Panc1 (cell line): ENCODE data around the gene FAM117B. TPM values are rescaled to one million over a fixed set of nuclear protein-coding genes. Genes with fewer than 3 reads are reported as not detected.

Experiments used
- ATAC-seq: fragments of 200-7000 bp; cut with Tn5 transposase; 2 replicates; pipeline ENCODE4 v1.9.1; 2020; ENCODE audit warnings: mild to moderate bottlenecking, moderate library complexity
- BruUV-seq: library from RNA; stranded (reverse); fragments of 400-500 nt; replicated peaks from 2 replicates; lab custom pipeline; 2021; lab: Mats Ljungman, UMichigan
- CTCF ChIA-PET: fragments of 300-600 bp; sonication (Branson Sonifier 250); formaldehyde crosslinking; loops from one replicate; lab custom pipeline; 2022; ENCODE audit warnings: antibody characterized with exemption; lab: Charles Lee
- POLR2A ChIA-PET: fragments of 300-600 bp; sonication (Branson Sonifier 250); formaldehyde crosslinking; loops from one replicate; lab custom pipeline; 2022; ENCODE audit warnings: antibody characterized with exemption; lab: Charles Lee
- DNase-seq: peaks from one replicate; pipeline ENCODE4 v3.0.0-alpha.2; 2010; ENCODE audit warnings: low read depth, low spot score
- H3K27ac ChIP-seq: 2 replicates; pipeline ENCODE4 v1.5.1; 2011; ENCODE audit warnings: mild to moderate bottlenecking, low read length, inconsistent platforms
- H3K27me3 ChIP-seq: fragments of 200-500 bp; sonication (Bioruptor generic); 2 replicates; pipeline ENCODE4 v1.6.0; 2014; ENCODE audit warnings: low read length, inconsistent platforms; ENCODE audit not compliant: control insufficient read depth, insufficient read depth
- H3K36me3 ChIP-seq: fragments of 200-500 bp; sonication (Bioruptor generic); 2 replicates; pipeline ENCODE4 v1.5.1; 2014; ENCODE audit warnings: inconsistent platforms, mild to moderate bottlenecking, low read length, moderate library complexity; ENCODE audit not compliant: control insufficient read depth, insufficient read depth
- H3K4me1 ChIP-seq: 2 replicates; pipeline ENCODE4 v1.5.1; 2011; ENCODE audit warnings: inconsistent platforms, mild to moderate bottlenecking, low read length, moderate library complexity; ENCODE audit not compliant: control insufficient read depth, insufficient read depth
- H3K4me3 ChIP-seq, 2 experiments: 2 replicates each; pipeline ENCODE4 v1.5.1; 2011 to 2012; ENCODE audit warnings: low read depth in 2 of 2, low read length in 2 of 2, mild to moderate bottlenecking in 2 of 2, inconsistent platforms in 1 of 2, moderate library complexity in 1 of 2
- H3K9me3 ChIP-seq: fragments of 200-500 bp; sonication (Bioruptor generic); 2 replicates; pipeline ENCODE4 v1.5.1; 2014; ENCODE audit warnings: low read depth, mild to moderate bottlenecking, inconsistent platforms, low read length, moderate library complexity; ENCODE audit not compliant: control insufficient read depth, insufficient read depth
- CTCF ChIP-seq: fragments of 450-650 bp; IDR thresholded peaks from 2 replicates; pipeline ENCODE4 v1.5.1; 2017; ENCODE audit warnings: mild to moderate bottlenecking
- POLR2AphosphoS5 ChIP-seq: IDR thresholded peaks from 2 replicates; pipeline ENCODE4 v1.6.1; 2012; ENCODE audit warnings: mild to moderate bottlenecking, low read depth, low read length, moderate library complexity
- REST ChIP-seq, 2 experiments: IDR thresholded peaks; 2 replicates each; pipeline ENCODE4 v1.6.1; 2011 to 2012; ENCODE audit warnings: low read depth in 2 of 2, control low read depth in 1 of 2, low read length in 1 of 2, mild to moderate bottlenecking in 1 of 2, moderate library complexity in 1 of 2; ENCODE audit not compliant: insufficient read depth in 1 of 2
- SIN3A ChIP-seq: IDR thresholded peaks from 2 replicates; pipeline ENCODE4 v1.6.1; 2012; ENCODE audit warnings: low read depth, mild to moderate bottlenecking, low read length, moderate library complexity, borderline replicate concordance; ENCODE audit not compliant: insufficient read depth
- TCF7L2 ChIP-seq: IDR thresholded peaks from 2 replicates; pipeline ENCODE4 v1.6.1; 2011; ENCODE audit warnings: mild to moderate bottlenecking, low read depth, low read length, inconsistent platforms
- in situ Hi-C: cut with HindIII; loops from 2 replicates; pipeline ENCODE4 v1.10.0; 2016; ENCODE audit warnings: low sequenced_read_pairs, low pct_unique_long_range_greater_than_20kb
- intact Hi-C: fragments of 100-400 bp; cut with micrococcal nuclease; formaldehyde crosslinking; loops from one replicate; pipeline ENCODE4 v1.10.0; 2022; ENCODE audit not compliant: unreplicated experiment
- total RNA-seq: library from RNA; stranded (reverse); gene quantifications from one replicate; pipeline ENCODE4 v1.2.1, GENCODE V29; 2021; ENCODE audit not compliant: unreplicated experiment

FAM117B gene
- total RNA-seq, 1 experiment from 2014 or later, result 7.8 TPM

DNA sequence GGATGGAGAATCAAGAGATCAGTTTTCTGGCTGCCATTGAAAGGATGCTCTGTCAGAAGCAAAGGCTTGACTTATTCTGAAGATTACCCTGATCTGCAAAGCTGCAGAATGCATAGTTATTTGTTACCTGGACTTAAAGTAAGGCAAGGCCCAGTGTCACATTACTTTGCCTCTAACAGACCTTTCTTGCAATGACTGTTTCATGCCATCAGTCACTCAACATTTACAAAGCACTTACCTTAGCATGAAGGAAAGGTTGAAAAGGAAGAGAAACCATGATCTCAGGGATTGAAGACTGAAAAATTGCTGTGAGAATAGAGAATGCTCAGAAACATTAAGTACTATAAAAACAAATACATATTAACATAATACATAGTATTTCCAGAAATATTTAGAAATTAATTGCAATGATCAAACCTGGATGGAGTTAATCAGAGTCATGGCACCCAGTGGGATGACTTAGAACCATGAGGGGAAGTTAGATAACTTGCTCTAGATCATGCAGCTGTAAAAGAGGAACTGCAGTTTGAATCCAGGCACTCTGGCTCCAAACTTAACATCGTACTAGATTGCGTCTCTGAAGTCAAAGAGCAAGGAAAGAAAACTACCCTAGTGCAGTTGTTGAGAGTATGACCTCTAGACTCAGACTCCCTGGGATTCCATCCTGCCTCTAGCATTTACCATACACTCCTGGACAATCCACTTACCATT lies 26.5 kb upstream of the FAM117B start:
- intact Hi-C loops (no loop called here), in situ Hi-C loops (no loop called here)
- Histone ChIP-seq H3K4me1 (no peaks in the 10 kb centered on the region), H3K36me3 (no peaks in the 10 kb centered on the region), H3K9me3 (no peaks in the 10 kb centered on the region), H3K27me3 (peaks cover 2% of the 10 kb centered on the region), H3K27ac (no peak overlapping the region), H3K4me3 (no peak overlapping the region)
- ChIA-PET POLR2A (no interaction called here), CTCF (no interaction called here)
- BruUV-seq, result no TSS peak
- TF ChIP-seq CTCF (no peak), SIN3A (no peak), TCF7L2 (no peak), REST (IDR thresholded peaks at IDR 0.05; ENCODE audit: insufficient read depth in 1 of 2, low read depth in 2 of 2, low read length in 1 of 2) (no peak), POLR2AphosphoS5 (no peak)
- ATAC-seq, result no peak
- no peak for DNase-seq

- H3K36me3 ChIP-seq, result no peaks in the 10 kb centered on the region
- no peak for TF ChIP-seq TCF7L2
- TF ChIP-seq REST (IDR thresholded peaks at IDR 0.05; ENCODE audit: insufficient read depth in 1 of 2, low read depth in 2 of 2, low read length in 1 of 2), result no peak
- no peak for TF ChIP-seq CTCF
- TF ChIP-seq POLR2AphosphoS5, result no peak
- no peaks in the 10 kb centered on the region for H3K9me3 ChIP-seq
- no peaks in the 10 kb centered on the region for H3K4me1 ChIP-seq
- DNase-seq (no peak), ATAC-seq (no peak)
- intact Hi-C loops (no loop called here), in situ Hi-C loops (no loop called here)
- CTCF ChIA-PET, result no interaction called here
- H3K4me3 ChIP-seq, result no peak overlapping the region
- H3K27me3 ChIP-seq, result peaks cover 2% of the 10 kb centered on the region
- H3K27ac ChIP-seq, result no peak overlapping the region
- POLR2A ChIA-PET, result no interaction called here
- BruUV-seq, result no TSS peak
Measured at GRCh38 chr2:202609381-202610145, 25.2 kb upstream of the FAM117B start.
